GM13977 (cell line): ENCODE results near the gene PIGA.

Source experiments
- DNase-seq: peaks from one replicate; pipeline ENCODE4 v3.0.0; 2012; ENCODE audit warnings: low spot score
- CTCF ChIP-seq: IDR thresholded peaks from 2 replicates; pipeline ENCODE4 v1.5.1; 2012; ENCODE audit warnings: mild to moderate bottlenecking, control low read depth; ENCODE audit not compliant: insufficient read depth; ENCODE audit errors: extremely low read depth, missing control alignments
- in situ Hi-C: fragments of 300-500 bp; cut with MboI; formaldehyde crosslinking; loops from one replicate; pipeline ENCODE4 v1.12.0; 2022; ENCODE audit warnings: low sequenced_read_pairs, low pct_unique_long_range_greater_than_20kb, mixed read lengths, inconsistent platforms; ENCODE audit not compliant: unreplicated experiment

The PIGA gene

GRCh38 chrX:15335135-15336022 is at the start of gene PIGA:
PIGA (minus strand) TSS chrX:15335523; CDS start chrX:15331930, 3,593 bp downstream.
- in situ Hi-C loops: loop anchor here (25.0 kb wide), 1 partner anchor 327 kb away; the partner anchor contains the start of gene CLTRN
- no peak for TF ChIP-seq CTCF
- DNase-seq: peak; percentile 90

- in situ Hi-C loops: no loop called here
- DNase-seq: no peak
- no peak for TF ChIP-seq CTCF
Observed at GRCh38 chrX:15384304-15384703, 49.0 kb upstream of the PIGA start, which contains the start of gene VEGFD. VEGFD (minus strand) TSS chrX:15384413; CDS start chrX:15383946, 467 bp downstream.

- no peak for TF ChIP-seq CTCF
- DNase-seq: no peak
- in situ Hi-C loops: no loop called here
Observed at GRCh38 chrX:15382813-15383212, 47.5 kb upstream of the PIGA start.

- in situ Hi-C loops: no loop called here
- DNase-seq: no peak
- no peak for TF ChIP-seq CTCF
Observed at GRCh38 chrX:15376956-15377355, 41.6 kb upstream of the PIGA start.

GRCh38 chrX:15373976-15374375 is 38.7 kb upstream of the PIGA start:
- no peak for TF ChIP-seq CTCF
- DNase-seq: no peak
- in situ Hi-C loops: no loop called here

GRCh38 chrX:15366506-15367352 is 31.4 kb upstream of the PIGA start:
- in situ Hi-C loops: no loop called here
- TF ChIP-seq CTCF: no peak
- DNase-seq: no peak
